T-helper 1 cell treated with Interleukin-12 subunit alpha and Interleukin-12 subunit beta and Interleukin-4 antibody, amounts not matched to agents 30 μg/mL and 1 μg/mL, for 36 hours (primary cell): Measurements from ENCODE around the gene ALPI.

Source experiments
- H3K27ac Mint-ChIP-seq: one replicate; pipeline ENCODE4 v1.8.0; 2021; ENCODE audit warnings: mild to moderate bottlenecking, mixed read lengths
- H3K27me3 Mint-ChIP-seq: one replicate; pipeline ENCODE4 v1.8.0; 2021; ENCODE audit warnings: low read depth, mixed read lengths
- H3K36me3 Mint-ChIP-seq: one replicate; pipeline ENCODE4 v1.8.0; 2021; ENCODE audit warnings: low read depth, mixed read lengths
- H3K4me1 Mint-ChIP-seq: one replicate; pipeline ENCODE4 v1.8.0; 2021; ENCODE audit warnings: low read depth, mixed read lengths
- H3K4me3 Mint-ChIP-seq: one replicate; pipeline ENCODE4 v1.8.0; 2021; ENCODE audit warnings: mild to moderate bottlenecking, moderate library complexity, mixed read lengths
- H3K9me3 Mint-ChIP-seq: one replicate; pipeline ENCODE4 v1.8.0; 2021; ENCODE audit warnings: mixed read lengths

The ALPI gene

GRCh38 chr2:232480201-232481190 is 24.5 kb downstream of the ALPI start:
- Mint-ChIP-seq H3K27ac (no peak overlapping the region), H3K4me1 (no peaks in the 10 kb centered on the region), H3K27me3 (peaks cover 15% of the 10 kb centered on the region), H3K9me3 (no peaks in the 10 kb centered on the region), H3K36me3 (no peaks in the 10 kb centered on the region), H3K4me3 (no peak overlapping the region)

DNA sequence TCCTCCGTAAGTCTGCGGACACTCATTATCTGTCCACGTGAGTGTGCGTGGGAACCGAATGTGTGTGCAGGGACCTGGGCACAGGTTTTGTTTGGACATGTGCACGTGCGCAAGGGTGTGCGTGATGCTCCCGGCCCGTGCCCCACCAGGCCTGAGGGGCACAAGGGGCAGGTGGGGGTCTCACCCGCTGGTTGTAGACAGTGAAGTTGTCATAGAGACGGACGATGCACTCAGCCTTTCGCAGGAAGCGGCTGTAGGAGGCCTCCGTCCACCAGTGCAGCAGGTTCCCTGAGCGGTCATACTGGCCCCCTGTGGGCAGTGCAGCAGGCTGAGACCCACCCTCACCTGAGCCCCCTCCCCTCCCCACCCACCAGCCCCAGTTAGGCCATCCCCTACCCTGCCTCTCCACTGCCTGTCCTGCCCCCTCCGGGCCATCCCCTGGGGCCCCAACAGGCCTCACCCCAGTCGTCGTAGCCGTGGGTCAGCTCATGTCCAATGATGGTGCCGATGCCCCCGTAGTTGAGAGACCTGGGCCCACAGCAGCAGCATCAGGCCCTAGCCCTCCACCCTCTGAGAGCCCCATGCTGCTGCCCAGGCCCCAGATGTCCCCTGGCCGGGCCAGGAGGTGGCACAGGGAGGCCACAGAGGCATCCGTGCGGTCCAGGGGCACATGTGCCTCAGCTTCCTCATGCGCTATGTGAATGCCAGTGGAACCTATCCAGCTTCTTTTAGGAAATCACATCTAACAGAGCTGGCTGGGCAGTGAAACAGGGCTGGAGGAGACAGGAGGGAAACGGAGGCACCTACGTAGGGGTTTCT is 25.6 kb downstream of the ALPI start:
- no peak overlapping the region for H3K4me3 Mint-ChIP-seq
- H3K9me3 Mint-ChIP-seq = no peaks in the 10 kb centered on the region
- H3K27me3 Mint-ChIP-seq = peaks cover 16% of the 10 kb centered on the region
- no peaks in the 10 kb centered on the region for H3K36me3 Mint-ChIP-seq
- H3K27ac Mint-ChIP-seq = no peak overlapping the region
- no peaks in the 10 kb centered on the region for H3K4me1 Mint-ChIP-seq

DNA sequence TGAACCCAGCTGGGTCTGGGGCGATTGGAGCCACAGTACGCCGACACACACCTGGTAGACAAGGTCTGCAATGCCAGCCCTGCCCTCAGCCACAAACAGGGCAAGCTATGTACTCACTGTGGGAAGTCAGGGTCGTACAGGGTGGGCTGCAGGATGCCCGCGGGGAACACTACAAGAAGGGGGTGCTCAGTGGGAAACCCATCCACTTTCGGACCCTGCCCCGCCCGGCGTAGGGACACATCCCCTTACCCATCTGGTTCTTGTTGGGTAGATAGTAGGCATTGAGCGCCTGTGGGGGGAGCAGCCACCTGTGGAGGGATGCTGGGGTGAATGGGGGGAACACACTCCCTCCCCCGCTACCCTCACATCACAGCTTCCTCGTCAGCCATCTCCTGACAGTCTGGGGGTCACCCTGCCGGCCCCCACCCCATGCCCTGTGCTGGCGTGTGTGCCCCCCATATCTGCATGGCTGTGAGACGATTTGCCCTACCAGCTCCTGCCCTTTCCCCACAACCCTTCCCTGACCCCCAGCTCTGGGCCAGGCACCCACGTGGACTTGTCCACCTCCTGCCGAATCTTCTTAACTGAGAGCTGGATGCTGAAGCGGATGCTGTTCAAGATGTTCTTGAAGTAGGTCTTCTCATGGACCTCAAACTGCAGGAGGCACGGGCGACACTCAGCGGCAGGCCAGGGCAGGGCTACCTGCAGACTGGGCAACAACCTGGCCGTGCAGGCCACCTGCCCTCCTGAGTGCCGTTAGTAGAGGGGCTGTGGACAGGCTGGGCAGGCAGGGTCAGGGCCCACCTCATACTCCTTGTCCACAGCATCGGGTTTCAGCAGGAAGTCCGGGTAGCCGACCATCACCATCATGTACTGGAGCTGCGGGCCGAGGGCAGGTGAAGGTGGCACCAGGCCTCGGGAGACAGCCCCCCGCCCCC is 26.6 kb downstream of the ALPI start:
- H3K4me1 Mint-ChIP-seq = no peaks in the 10 kb centered on the region

GRCh38 chr2:232483311-232483922 is 27.5 kb downstream of the ALPI start:
- Mint-ChIP-seq H3K27me3 (peaks cover 21% of the 10 kb centered on the region), H3K36me3 (no peaks in the 10 kb centered on the region), H3K9me3 (no peaks in the 10 kb centered on the region), H3K4me1 (no peaks in the 10 kb centered on the region), H3K4me3 (no peak overlapping the region), H3K27ac (no peak overlapping the region)

More for the DNA sequence above, 26.6 kb downstream of the ALPI start:
- Mint-ChIP-seq H3K9me3 (no peaks in the 10 kb centered on the region), H3K4me3 (no peak overlapping the region), H3K27ac (no peak overlapping the region), H3K27me3 (peaks cover 16% of the 10 kb centered on the region), H3K36me3 (no peaks in the 10 kb centered on the region)

GRCh38 chr2:232483923-232484627 is 28.1 kb downstream of the ALPI start:
- Mint-ChIP-seq H3K36me3 (no peaks in the 10 kb centered on the region), H3K9me3 (no peaks in the 10 kb centered on the region), H3K27ac (no peak overlapping the region), H3K4me3 (no peak overlapping the region), H3K4me1 (no peaks in the 10 kb centered on the region), H3K27me3 (peaks cover 28% of the 10 kb centered on the region)

- H3K36me3 Mint-ChIP-seq = peaks cover 1% of the 10 kb centered on the region
- H3K27ac Mint-ChIP-seq = no peak overlapping the region
- H3K27me3 Mint-ChIP-seq = peaks cover 35% of the 10 kb centered on the region
- no peaks in the 10 kb centered on the region for H3K9me3 Mint-ChIP-seq
- no peaks in the 10 kb centered on the region for H3K4me1 Mint-ChIP-seq
- H3K4me3 Mint-ChIP-seq = no peak overlapping the region
Measured at GRCh38 chr2:232484628-232485347, 28.8 kb downstream of the ALPI start.

- no peak overlapping the region for H3K27ac Mint-ChIP-seq
- H3K4me1 Mint-ChIP-seq = no peaks in the 10 kb centered on the region
- H3K27me3 Mint-ChIP-seq = peaks cover 40% of the 10 kb centered on the region
- peaks cover 1% of the 10 kb centered on the region for H3K36me3 Mint-ChIP-seq
- no peaks in the 10 kb centered on the region for H3K9me3 Mint-ChIP-seq
- no peak overlapping the region for H3K4me3 Mint-ChIP-seq
Measured at GRCh38 chr2:232485348-232485756, 29.4 kb downstream of the ALPI start.

- no peaks in the 10 kb centered on the region for H3K4me1 Mint-ChIP-seq
- no peak overlapping the region for H3K4me3 Mint-ChIP-seq
- H3K27ac Mint-ChIP-seq = no peak overlapping the region
- peaks cover 42% of the 10 kb centered on the region for H3K27me3 Mint-ChIP-seq
- H3K9me3 Mint-ChIP-seq = no peaks in the 10 kb centered on the region
- peaks cover 1% of the 10 kb centered on the region for H3K36me3 Mint-ChIP-seq
Measured at GRCh38 chr2:232485757-232486557, 30.0 kb downstream of the ALPI start.

GRCh38 chr2:232486558-232487384 is 30.8 kb downstream of the ALPI start:
- Mint-ChIP-seq H3K36me3 (peaks cover 1% of the 10 kb centered on the region), H3K4me3 (no peak overlapping the region), H3K4me1 (no peaks in the 10 kb centered on the region), H3K9me3 (no peaks in the 10 kb centered on the region), H3K27ac (no peak overlapping the region), H3K27me3 (peaks cover 46% of the 10 kb centered on the region)

DNA sequence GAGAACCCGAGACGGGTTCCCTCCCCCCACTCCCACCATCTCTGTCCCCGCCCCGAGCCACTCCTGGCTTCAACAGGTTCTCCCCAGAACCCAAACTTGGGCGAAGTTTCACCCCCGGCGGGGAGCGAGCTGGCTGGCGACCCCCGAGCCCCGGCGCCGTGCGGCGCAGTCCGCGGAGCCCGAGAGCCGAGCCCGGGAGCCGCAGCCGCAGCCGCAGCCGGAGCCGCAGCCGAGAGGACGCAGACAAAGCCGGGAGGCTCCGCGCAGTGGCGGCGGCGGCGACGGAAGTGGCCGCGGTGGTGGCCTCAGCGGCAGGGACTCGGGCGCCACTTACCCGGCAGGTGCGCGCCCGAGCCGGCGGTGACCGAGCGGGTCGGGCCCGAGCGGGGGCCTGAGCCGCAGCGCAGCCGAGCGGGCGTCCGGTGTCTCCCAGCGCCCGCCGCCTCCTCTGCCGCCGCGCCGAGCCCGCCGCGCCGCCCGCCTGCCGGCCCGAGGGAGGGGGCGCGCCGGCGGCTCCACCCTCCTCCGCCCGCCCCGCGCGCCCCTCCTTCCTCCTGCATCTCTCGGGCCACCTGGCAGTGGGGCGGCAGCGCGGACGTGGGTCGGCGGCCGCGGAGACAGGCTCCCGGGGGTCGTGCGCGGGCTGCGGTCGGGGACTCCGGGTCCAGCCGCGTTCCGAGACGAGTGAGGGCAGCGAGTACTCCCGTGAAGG is 31.6 kb downstream of the ALPI start, which contains the start of gene ECEL1:
TSS of gene ECEL1 (minus strand) at position 450 of the 712 bp plus-strand sequence. CDS start 1,181 bp downstream, outside the sequence.
- Mint-ChIP-seq H3K27me3 (peaks cover 46% of the 10 kb centered on the region), H3K4me1 (no peaks in the 10 kb centered on the region), H3K4me3 (no peak within 1 kb of the TSS), H3K27ac (no peak within 1 kb of the TSS), H3K36me3 (peaks cover 1% of the 10 kb centered on the region), H3K9me3 (no peaks in the 10 kb centered on the region)

GRCh38 chr2:232488097-232488711 is 32.3 kb downstream of the ALPI start:
- no peak overlapping the region for H3K4me3 Mint-ChIP-seq
- no peaks in the 10 kb centered on the region for H3K4me1 Mint-ChIP-seq
- H3K9me3 Mint-ChIP-seq = no peaks in the 10 kb centered on the region
- peaks cover 1% of the 10 kb centered on the region for H3K36me3 Mint-ChIP-seq
- H3K27ac Mint-ChIP-seq = no peak overlapping the region
- peaks cover 46% of the 10 kb centered on the region for H3K27me3 Mint-ChIP-seq
